IPS-20b (cell line): ENCODE data around the gene ALB.
A peak's percentile ranks its signal among the peaks of the same experiment; 100 is the strongest.

Experiments used
- H3K27ac ChIP-seq: one replicate; pipeline ENCODE4 v1.5.1; 2013; ENCODE audit warnings: low read length
- H3K27me3 ChIP-seq: 2 replicates; pipeline ENCODE4 v1.6.1; 2013; ENCODE audit warnings: mild to moderate bottlenecking, low read length, inconsistent platforms; ENCODE audit not compliant: insufficient read depth
- H3K36me3 ChIP-seq: 2 replicates; pipeline ENCODE4 v1.6.1; 2013; ENCODE audit warnings: low read depth, mild to moderate bottlenecking, inconsistent platforms, low read length, moderate library complexity; ENCODE audit not compliant: insufficient read depth
- H3K4me1 ChIP-seq: 2 replicates; pipeline ENCODE4 v1.6.1; 2013; ENCODE audit warnings: mild to moderate bottlenecking, control low read depth, inconsistent platforms, low read length, moderate library complexity; ENCODE audit not compliant: insufficient read depth
- H3K4me3 ChIP-seq: 2 replicates; pipeline ENCODE4 v1.5.1; 2013; ENCODE audit warnings: mild to moderate bottlenecking, low read length, inconsistent platforms
- H3K9ac ChIP-seq: 2 replicates; pipeline ENCODE4 v1.6.1; 2013; ENCODE audit warnings: low read depth, mild to moderate bottlenecking, inconsistent platforms, low read length, moderate library complexity
- H3K9me3 ChIP-seq: 2 replicates; pipeline ENCODE4 v1.6.1; 2013; ENCODE audit warnings: mild to moderate bottlenecking, low read depth, low read length, inconsistent platforms; ENCODE audit not compliant: insufficient read depth

Gene ALB

DNA sequence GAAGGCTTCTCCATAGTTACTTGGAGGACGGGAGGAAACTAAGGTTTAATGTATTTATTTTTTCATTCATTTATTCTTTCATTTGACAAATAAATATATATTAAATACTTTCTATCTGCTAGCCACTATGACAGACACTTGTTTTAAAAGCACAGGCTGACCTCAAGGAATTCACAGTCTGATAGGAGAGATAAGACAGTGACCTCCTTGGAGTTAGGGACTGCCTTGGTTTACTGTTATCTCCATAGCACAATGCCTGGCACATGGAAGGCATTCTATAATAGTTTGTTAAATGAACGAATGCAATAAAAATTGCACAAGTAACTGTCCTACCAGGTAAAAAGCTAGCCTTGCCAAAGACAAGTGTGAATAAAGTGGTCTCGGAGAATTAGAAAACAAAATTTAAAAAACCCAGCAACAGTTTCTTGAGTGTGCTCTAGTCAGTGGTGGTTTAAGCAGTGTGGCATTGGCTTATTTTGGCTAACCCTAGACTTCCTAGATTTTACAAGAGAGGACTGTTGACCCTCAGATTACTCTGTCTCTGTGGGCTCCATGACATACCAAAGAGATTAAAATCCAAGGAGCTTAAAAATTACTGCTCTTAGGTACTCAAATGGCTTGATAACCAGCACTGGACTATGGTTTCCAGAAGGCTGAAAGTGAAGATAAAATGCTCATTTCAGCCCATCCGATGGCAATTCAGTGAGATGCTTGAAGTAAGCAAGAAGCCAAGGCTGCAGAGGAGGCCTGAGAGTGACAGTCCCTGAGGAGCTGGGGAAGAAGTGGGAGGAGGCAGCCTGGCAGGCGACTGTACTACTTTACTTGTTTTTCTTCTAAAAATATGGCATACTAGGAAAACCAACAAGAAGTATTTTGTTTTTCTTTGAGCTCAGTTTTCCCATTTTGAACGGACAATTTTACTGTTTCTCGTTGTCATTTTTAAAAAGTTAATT lies 41.6 kb downstream of the ALB start:
- Histone ChIP-seq H3K36me3 (no peaks in the 10 kb centered on the region), H3K4me1 (peaks cover 16% of the 10 kb centered on the region)

DNA sequence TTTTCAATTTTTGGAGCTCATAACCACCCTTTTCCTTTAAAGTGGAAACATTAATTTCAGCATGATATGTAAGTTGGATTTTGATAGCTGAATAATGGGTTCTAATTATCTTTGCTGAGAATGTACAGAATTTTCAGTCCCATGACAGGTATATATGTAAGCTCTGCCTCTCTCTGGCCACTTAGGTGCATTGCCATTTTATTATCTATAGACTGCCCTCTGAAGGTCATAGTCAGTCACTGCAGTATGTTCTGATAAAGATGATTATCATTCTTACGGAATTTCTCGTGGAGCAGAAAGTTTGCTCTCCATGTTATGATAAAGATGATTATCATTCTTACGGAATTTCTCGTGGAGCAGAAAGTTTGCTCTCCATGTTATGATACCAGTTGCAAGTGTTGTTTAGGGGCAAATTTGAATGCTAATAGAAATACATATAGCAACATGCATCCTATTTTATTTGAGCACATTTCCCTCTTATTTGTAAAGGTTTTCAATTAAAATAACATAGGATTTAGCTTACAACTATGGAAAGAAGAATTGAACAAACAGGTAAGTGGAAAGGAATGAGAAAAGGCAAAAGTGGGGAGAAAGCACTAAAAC lies 42.4 kb downstream of the ALB start:
- no peak overlapping the region for H3K4me3 ChIP-seq
- no peaks in the 10 kb centered on the region for H3K27me3 ChIP-seq
- H3K4me1 ChIP-seq = peaks cover 23% of the 10 kb centered on the region
- H3K27ac ChIP-seq = no peak overlapping the region
- H3K36me3 ChIP-seq = no peaks in the 10 kb centered on the region
- H3K9ac ChIP-seq = no peak overlapping the region
- no peaks in the 10 kb centered on the region for H3K9me3 ChIP-seq

More for the DNA sequence above, 41.6 kb downstream of the ALB start:
- Histone ChIP-seq H3K4me3 (no peak overlapping the region), H3K27ac (no peak overlapping the region), H3K27me3 (no peaks in the 10 kb centered on the region), H3K9me3 (no peaks in the 10 kb centered on the region), H3K9ac (no peak overlapping the region)

DNA sequence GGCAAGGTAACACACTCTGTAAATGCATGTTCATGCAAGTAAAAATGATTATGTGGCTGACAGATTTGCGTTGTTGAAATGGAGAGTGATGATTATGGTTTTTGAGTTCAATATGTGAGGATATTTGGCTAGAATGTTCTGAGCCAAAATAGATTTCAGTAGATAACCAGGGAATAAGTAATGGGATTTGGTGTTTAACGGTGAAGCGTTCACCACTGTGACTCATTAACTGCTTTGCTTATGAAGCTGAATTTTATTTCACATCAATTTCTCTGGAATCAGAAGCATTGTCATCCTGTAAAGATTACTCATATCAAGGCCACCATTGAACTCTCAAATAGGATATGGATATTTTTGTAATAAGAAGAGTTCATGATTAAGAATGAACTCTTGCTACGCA lies 43.6 kb downstream of the ALB start:
- no peak overlapping the region for H3K27ac ChIP-seq
- no peaks in the 10 kb centered on the region for H3K36me3 ChIP-seq
- H3K4me3 ChIP-seq = no peak overlapping the region
- H3K27me3 ChIP-seq = no peaks in the 10 kb centered on the region; the same call in 1 of the 2 replicates
- H3K9me3 ChIP-seq = no peaks in the 10 kb centered on the region
- peaks cover 36% of the 10 kb centered on the region for H3K4me1 ChIP-seq
- H3K9ac ChIP-seq = no peak overlapping the region

DNA sequence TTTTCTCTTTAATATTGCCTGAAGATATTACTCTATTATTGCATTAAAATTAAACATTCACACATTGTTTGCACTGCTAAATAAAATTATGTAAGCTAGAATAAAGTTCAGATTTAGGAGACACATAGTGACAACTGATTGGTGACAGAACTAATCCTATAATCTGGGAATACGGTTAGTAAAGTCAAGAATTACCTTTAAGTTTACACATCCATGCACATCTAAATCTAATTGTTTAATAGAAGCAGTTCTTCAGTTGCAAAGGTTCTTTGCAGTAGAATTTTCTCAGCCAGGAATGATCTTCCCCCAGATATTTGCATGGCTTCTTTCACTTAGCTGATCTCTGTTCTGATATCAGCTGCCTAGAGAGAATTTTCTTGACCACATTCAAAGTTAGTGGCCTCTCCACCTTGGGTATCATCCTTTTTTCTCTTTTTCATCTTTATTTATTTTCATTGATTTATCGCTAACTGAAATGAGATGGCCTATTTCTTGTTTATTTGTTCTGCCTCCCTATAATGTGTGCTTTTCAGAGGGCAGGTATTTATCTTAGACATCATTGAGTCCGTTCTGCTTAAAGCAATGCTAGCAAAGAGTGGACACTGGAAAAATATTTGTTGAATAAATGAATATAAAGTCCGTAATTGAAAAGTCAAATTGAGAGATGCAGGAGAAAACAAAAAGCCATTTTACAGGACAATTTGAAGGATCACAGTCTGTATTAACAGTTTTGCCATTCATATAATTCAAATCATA lies 44.5 kb downstream of the ALB start:
- Histone ChIP-seq H3K9ac (no peak overlapping the region), H3K4me3 (no peak overlapping the region), H3K4me1 (peaks cover 44% of the 10 kb centered on the region), H3K36me3 (no peaks in the 10 kb centered on the region), H3K27ac (no peak overlapping the region), H3K27me3 (no peaks in the 10 kb centered on the region; the same call in 1 of the 2 replicates), H3K9me3 (no peaks in the 10 kb centered on the region)

DNA sequence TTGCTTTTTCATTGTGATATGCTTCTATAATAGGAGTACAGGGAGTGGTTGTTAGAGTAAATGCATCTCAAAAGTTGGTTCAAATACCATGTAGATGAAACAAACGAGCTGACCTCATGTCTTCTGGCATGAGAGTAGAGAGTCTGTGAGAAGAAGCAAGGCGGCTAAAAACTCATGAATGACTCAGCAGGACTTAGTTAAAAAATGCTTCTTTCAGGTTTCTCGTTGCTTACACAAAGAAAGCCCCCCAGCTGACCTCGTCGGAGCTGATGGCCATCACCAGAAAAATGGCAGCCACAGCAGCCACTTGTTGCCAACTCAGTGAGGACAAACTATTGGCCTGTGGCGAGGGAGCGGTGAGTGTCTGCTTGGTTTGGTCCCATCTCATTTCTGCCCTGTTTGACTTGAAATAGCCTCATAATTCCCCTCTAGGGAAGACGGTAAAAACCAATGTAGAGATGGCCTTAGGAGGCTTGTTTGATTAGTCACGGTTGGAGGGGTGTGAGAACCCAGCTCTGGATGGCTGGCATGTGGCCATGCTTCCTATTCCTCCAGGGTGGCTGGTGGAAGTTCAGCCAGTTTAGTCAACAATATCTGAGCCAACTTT lies 46.4 kb downstream of the ALB start:
- Histone ChIP-seq H3K27ac (no peak overlapping the region), H3K9ac (0 out of 2 replicates have a peak overlapping the region, but pooled peaks have one; percentile 16)

DNA sequence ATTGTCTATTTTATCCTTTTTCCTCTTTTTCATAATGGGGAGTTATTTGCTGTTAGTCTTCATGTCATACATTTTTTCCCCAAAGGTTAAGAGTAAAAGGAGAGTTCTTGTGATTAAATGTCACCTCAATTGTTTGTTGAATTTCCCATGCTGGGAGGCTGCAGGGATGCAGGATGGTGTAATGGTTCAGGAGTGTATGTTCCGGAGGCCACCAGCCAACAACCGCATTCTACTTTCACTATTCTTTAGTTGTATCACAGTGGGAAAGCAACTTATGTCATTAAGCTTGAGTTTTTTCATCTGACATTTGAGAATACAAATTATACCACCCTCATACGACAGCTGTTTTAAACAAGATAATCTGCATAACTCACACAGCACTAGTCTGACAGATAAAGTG lies 47.3 kb downstream of the ALB start:
- Histone ChIP-seq H3K9ac (no peak overlapping the region), H3K27me3 (no peaks in the 10 kb centered on the region; the same call in 1 of the 2 replicates), H3K27ac (no peak overlapping the region), H3K4me1 (peaks cover 49% of the 10 kb centered on the region), H3K36me3 (no peaks in the 10 kb centered on the region), H3K9me3 (no peaks in the 10 kb centered on the region), H3K4me3 (peak overlapping the region; percentile 42; the same call in 1 of the 2 replicates)

More for the DNA sequence above, 46.4 kb downstream of the ALB start:
- Histone ChIP-seq H3K4me1 (peaks cover 49% of the 10 kb centered on the region), H3K27me3 (no peaks in the 10 kb centered on the region; the same call in 1 of the 2 replicates), H3K4me3 (peak overlapping the region; percentile 42; the same call in 1 of the 2 replicates), H3K36me3 (no peaks in the 10 kb centered on the region), H3K9me3 (no peaks in the 10 kb centered on the region)

DNA sequence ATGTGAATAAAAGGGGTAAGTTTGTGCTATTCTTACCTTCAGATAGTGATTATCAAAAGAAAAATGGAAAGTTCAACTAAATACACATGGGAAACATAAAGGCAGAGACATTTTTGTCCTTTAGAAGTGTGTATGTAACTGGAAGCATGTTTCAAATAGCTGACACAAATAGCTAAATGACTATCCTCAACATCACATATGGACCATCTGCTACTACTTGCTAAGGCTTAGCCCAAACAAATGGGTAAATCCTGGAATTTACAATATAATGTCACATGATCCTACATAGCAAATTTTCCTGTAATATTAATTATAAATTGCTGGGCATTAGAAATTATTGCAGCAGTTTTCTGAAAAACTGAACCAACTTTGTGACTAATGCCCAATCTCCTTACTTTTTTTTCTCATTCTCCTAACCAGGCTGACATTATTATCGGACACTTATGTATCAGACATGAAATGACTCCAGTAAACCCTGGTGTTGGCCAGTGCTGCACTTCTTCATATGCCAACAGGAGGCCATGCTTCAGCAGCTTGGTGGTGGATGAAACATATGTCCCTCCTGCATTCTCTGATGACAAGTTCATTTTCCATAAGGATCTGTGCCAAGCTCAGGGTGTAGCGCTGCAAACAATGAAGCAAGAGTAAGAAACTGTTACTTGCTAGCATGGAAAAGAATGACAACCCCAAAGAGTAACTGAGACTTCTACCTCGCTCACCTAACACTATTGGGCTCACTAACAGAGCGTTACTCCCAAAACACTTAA lies 48.1 kb downstream of the ALB start:
- Histone ChIP-seq H3K4me3 (peak overlapping the region; percentile 43; the same call in 1 of the 2 replicates), H3K9ac (peak overlapping the region; percentile 37; the same call in 1 of the 2 replicates), H3K27me3 (no peaks in the 10 kb centered on the region; the same call in 1 of the 2 replicates), H3K4me1 (peaks cover 49% of the 10 kb centered on the region), H3K9me3 (no peaks in the 10 kb centered on the region), H3K27ac (peak overlapping the region; percentile 1), H3K36me3 (no peaks in the 10 kb centered on the region)

DNA sequence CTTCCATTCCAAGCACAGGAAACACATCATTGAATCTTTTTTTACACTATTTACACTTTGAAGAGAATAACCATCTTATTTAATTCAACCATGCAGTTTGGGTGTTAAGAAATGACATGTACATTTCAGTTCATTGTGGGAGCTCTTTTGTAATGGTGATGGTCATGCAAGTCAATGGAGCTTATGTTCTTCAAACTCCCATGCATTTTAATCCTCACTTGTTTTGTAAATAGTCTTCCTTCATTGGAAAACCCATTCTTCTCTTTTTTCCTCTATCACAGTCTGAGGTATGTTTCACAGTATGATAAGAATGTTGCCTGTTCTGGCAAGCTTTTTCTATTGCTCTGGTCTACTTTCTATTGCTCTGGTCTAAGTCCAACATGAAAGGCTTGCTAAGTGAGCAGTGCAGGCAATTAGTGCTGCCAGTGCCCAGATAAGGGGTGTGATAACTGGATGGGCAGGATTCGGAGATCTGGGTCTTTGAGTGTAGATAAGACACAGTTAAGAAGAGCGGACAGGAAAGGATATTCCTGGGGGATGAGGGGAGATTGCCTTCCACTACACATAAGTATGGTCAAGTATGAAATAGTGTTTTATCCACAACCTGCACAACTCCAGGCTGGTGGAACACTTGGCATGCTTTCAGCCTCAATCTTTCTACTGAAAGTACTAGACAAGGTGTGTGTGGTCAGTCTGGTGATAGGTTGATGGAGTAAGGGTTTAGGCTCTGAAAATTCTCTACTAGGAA lies 49.0 kb downstream of the ALB start:
- Histone ChIP-seq H3K27ac (peak overlapping the region; percentile 4), H3K36me3 (no peaks in the 10 kb centered on the region), H3K27me3 (no peaks in the 10 kb centered on the region; the same call in 1 of the 2 replicates), H3K4me3 (peak overlapping the region; percentile 43; the same call in 1 of the 2 replicates), H3K4me1 (peaks cover 49% of the 10 kb centered on the region), H3K9me3 (no peaks in the 10 kb centered on the region), H3K9ac (peak overlapping the region; percentile 37; the same call in 1 of the 2 replicates)

DNA sequence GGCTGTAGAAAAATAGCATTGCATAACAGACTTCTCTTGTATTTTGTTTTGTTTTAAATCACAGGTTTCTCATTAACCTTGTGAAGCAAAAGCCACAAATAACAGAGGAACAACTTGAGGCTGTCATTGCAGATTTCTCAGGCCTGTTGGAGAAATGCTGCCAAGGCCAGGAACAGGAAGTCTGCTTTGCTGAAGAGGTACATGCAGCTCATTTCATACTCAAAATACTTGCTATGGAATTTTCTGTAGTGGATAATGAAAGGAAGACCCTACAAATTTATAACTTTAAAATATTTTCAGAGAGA lies 49.6 kb downstream of the ALB start:
- Histone ChIP-seq H3K27me3 (no peaks in the 10 kb centered on the region; the same call in 1 of the 2 replicates), H3K27ac (peak overlapping the region; percentile 4), H3K36me3 (no peaks in the 10 kb centered on the region), H3K9me3 (no peaks in the 10 kb centered on the region), H3K9ac (peak overlapping the region; percentile 14; the same call in 1 of the 2 replicates), H3K4me3 (peak overlapping the region; percentile 43; the same call in 1 of the 2 replicates), H3K4me1 (peaks cover 49% of the 10 kb centered on the region)

DNA sequence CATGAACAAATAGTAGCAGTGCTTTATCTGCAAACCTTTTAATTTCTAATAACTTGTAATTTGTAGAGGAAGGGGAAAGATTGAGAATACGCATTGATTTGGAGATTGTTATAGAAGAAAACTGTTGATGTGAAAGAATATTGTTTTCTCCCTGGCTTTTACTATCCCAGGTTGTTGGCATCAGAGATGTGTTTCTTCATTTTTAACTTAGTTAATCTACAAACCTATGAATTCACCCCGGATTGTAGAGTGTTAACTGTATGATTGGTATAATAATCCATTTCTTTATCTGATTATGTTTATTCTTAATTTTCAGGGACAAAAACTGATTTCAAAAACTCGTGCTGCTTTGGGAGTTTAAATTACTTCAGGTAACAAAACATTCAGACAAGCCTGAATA lies 50.8 kb downstream of the ALB start:
- Histone ChIP-seq H3K4me1 (peaks cover 40% of the 10 kb centered on the region), H3K27ac (no peak overlapping the region), H3K36me3 (no peaks in the 10 kb centered on the region), H3K4me3 (no peak overlapping the region), H3K9me3 (no peaks in the 10 kb centered on the region), H3K27me3 (no peaks in the 10 kb centered on the region; the same call in 1 of the 2 replicates), H3K9ac (no peak overlapping the region)
